ENCODE results near the gene PHKG1.
A peak's percentile ranks its signal among the peaks of the same experiment; 100 is the strongest.
"Not testable (repeated sequence)": the region's sequence is repeated elsewhere in the genome, so short reads cannot be mapped to it uniquely, and the experiment has no call there.

Gene PHKG1

GRCh38 chr7:56062382-56062781 lies 30.4 kb downstream of the PHKG1 start:
- no peak for TF ChIP-seq CTCF (conservative IDR thresholded peaks at IDR 0.05; ENCODE audit: control insufficient read depth, insufficient read depth, low read depth, low read length)
- peak; percentile 53 for DNase-seq (ENCODE audit: low read depth)
- H3K4me3 ChIP-seq (ENCODE audit: control insufficient read depth, low read depth, low read length) = no peak overlapping the region

- TF ChIP-seq CTCF (conservative IDR thresholded peaks at IDR 0.05; ENCODE audit: control insufficient read depth, insufficient read depth, low read depth, low read length) = no peak
- H3K4me3 ChIP-seq (ENCODE audit: control insufficient read depth, low read depth, low read length) = no peak overlapping the region
- DNase-seq (ENCODE audit: low read depth) = no peak
These were observed 38.8 kb downstream of the PHKG1 start for GRCh38 chr7:56053993-56054392.

GRCh38 chr7:56053379-56053778 lies 39.4 kb downstream of the PHKG1 start:
- TF ChIP-seq CTCF (conservative IDR thresholded peaks at IDR 0.05; ENCODE audit: control insufficient read depth, insufficient read depth, low read depth, low read length) = no peak
- no peak overlapping the region for H3K4me3 ChIP-seq (ENCODE audit: control insufficient read depth, low read depth, low read length)
- no peak for DNase-seq (ENCODE audit: low read depth)

- peak; percentile 97 for DNase-seq (ENCODE audit: low read depth)
- no peak for TF ChIP-seq CTCF (conservative IDR thresholded peaks at IDR 0.05; ENCODE audit: control insufficient read depth, insufficient read depth, low read depth, low read length)
- peak within 1 kb of the TSS; percentile 94 for H3K4me3 ChIP-seq (ENCODE audit: control insufficient read depth, low read depth, low read length)
These were observed 41.2 kb downstream of the PHKG1 start, which contains the start of the genes CCT6A and PSPH for GRCh38 chr7:56051339-56052191. TSS of gene CCT6A (plus strand) at chr7:56051765. CDS start at chr7:56051849, 84 bp downstream. TSS of gene PSPH (minus strand) at chr7:56051444. CDS start at chr7:56021212, 30,232 bp downstream.

- H3K4me3 ChIP-seq (ENCODE audit: control insufficient read depth, low read depth, low read length) = peak overlapping the region; percentile 94
- TF ChIP-seq CTCF (conservative IDR thresholded peaks at IDR 0.05; ENCODE audit: control insufficient read depth, insufficient read depth, low read depth, low read length) = no peak
- no peak for DNase-seq (ENCODE audit: low read depth)
These were observed 41.8 kb downstream of the PHKG1 start for GRCh38 chr7:56051053-56051338.

GRCh38 chr7:56048763-56049162 lies 44.0 kb downstream of the PHKG1 start:
- not testable (repeated sequence) for DNase-seq (ENCODE audit: low read depth); H3K4me3 ChIP-seq (ENCODE audit: control insufficient read depth, low read depth, low read length)

- H3K4me3 ChIP-seq (ENCODE audit: control insufficient read depth, low read depth, low read length) = no peak overlapping the region
- no peak for DNase-seq (ENCODE audit: low read depth)
- TF ChIP-seq CTCF (conservative IDR thresholded peaks at IDR 0.05; ENCODE audit: control insufficient read depth, insufficient read depth, low read depth, low read length) = no peak
These were observed 44.5 kb downstream of the PHKG1 start for GRCh38 chr7:56048245-56048644.

GRCh38 chr7:56047446-56048116 lies 45.2 kb downstream of the PHKG1 start:
- H3K4me3 ChIP-seq (ENCODE audit: control insufficient read depth, low read depth, low read length); DNase-seq (ENCODE audit: low read depth): not testable (repeated sequence)
